ENCODE measurements around the gene YY1.

- TF ChIP-seq, protein P1, sequence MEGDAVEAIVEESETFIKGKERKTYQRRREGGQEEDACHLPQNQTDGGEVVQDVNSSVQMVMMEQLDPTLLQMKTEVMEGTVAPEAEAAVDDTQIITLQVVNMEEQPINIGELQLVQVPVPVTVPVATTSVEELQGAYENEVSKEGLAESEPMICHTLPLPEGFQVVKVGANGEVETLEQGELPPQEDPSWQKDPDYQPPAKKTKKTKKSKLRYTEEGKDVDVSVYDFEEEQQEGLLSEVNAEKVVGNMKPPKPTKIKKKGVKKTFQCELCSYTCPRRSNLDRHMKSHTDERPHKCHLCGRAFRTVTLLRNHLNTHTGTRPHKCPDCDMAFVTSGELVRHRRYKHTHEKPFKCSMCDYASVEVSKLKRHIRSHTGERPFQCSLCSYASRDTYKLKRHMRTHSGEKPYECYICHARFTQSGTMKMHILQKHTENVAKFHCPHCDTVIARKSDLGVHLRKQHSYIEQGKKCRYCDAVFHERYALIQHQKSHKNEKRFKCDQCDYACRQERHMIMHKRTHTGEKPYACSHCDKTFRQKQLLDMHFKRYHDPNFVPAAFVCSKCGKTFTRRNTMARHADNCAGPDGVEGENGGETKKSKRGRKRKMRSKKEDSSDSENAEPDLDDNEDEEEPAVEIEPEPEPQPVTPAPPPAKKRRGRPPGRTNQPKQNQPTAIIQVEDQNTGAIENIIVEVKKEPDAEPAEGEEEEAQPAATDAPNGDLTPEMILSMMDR (conservative IDR thresholded peaks at IDR 0.05; ENCODE audit: low read depth, low read length): no peak
- TF ChIP-seq SMC3 (IDR thresholded peaks at IDR 0.05; ENCODE audit: low read depth, low read length): no peak
- TF ChIP-seq CEBPB (IDR thresholded peaks at IDR 0.05; ENCODE audit: low read depth, low read length): no peak
- no peak for TF ChIP-seq CHD1 (IDR thresholded peaks at IDR 0.05; ENCODE audit: low read depth, low read length)
- no peak for TF ChIP-seq RCOR1 (IDR thresholded peaks at IDR 0.05; ENCODE audit: insufficient replicate concordance, low read length)
Observed at GRCh38 chr14:100328495-100329163, 89.7 kb downstream of the YY1 start.
